H1 (cell line): ENCODE results near the gene ACOD1. TPM values are rescaled to one million over a fixed set of nuclear protein-coding genes. Genes with fewer than 3 reads are reported as not detected.

Source experiments
- CTCF ChIA-PET: fragments of 300-600 bp; sonication (Branson Sonifier 250); formaldehyde crosslinking; loops from one replicate; lab custom pipeline; 2021; ENCODE audit not compliant: partially characterized antibody; lab: Charles Lee
- POLR2A ChIA-PET: fragments of 300-600 bp; sonication (Branson Sonifier 250); formaldehyde crosslinking; loops from one replicate; lab custom pipeline; 2021; ENCODE audit warnings: inconsistent platforms; ENCODE audit not compliant: partially characterized antibody; lab: Charles Lee
- DNase-seq, 2 experiments: peaks; one replicate each; pipeline versions ENCODE4 v3.0.0 to v3.0.0-alpha.2; 2010 to 2022; ENCODE audit warnings: low spot score in 2 of 2, low read depth in 1 of 2, mixed read lengths in 1 of 2
- FAIRE-seq: peaks from 2 replicates; lab custom pipeline; 2011; peaks lifted over from hg19 to GRCh38; lab: Jason Lieb, UNC
- H2AFZ ChIP-seq: 2 replicates; pipeline ENCODE4 v1.8.1; 2012; ENCODE audit warnings: low read length, inconsistent platforms
- H2AK5ac ChIP-seq: 2 replicates; pipeline ENCODE4 v1.6.1; 2013; ENCODE audit warnings: low read depth, low read length
- H2BK120ac ChIP-seq: replicated peaks from 2 replicates; pipeline ENCODE3; 2013; ENCODE audit warnings: low read depth, low read length, inconsistent platforms
- H2BK12ac ChIP-seq: 2 replicates; pipeline ENCODE4 v1.6.1; 2013; ENCODE audit warnings: low read depth, low read length
- H2BK15ac ChIP-seq: 2 replicates; pipeline ENCODE4 v1.6.1; 2013; ENCODE audit warnings: low read length
- H2BK20ac ChIP-seq: 2 replicates; pipeline ENCODE4 v1.6.1; 2013; ENCODE audit warnings: low read length
- H2BK5ac ChIP-seq: 2 replicates; pipeline ENCODE4 v1.6.1; 2013; ENCODE audit warnings: low read depth, low read length
- H3K14ac ChIP-seq: 2 replicates; pipeline ENCODE4 v1.6.1; 2013; ENCODE audit warnings: inconsistent platforms; ENCODE audit not compliant: insufficient read length
- H3K18ac ChIP-seq: 2 replicates; pipeline ENCODE4 v1.6.1; 2013; ENCODE audit warnings: low read length; ENCODE audit errors: extremely low read depth
- H3K23ac ChIP-seq: 2 replicates; pipeline ENCODE4 v1.6.1; 2013; ENCODE audit warnings: inconsistent platforms; ENCODE audit not compliant: insufficient read length
- H3K23me2 ChIP-seq: 2 replicates; pipeline ENCODE4 v1.6.1; 2013; ENCODE audit warnings: low read depth, low read length
- H3K27ac ChIP-seq: 2 replicates; pipeline ENCODE4 v1.6.1; 2011; ENCODE audit warnings: low read depth, low read length, inconsistent platforms
- H3K27me3 ChIP-seq, 4 experiments: replicated peaks in 1 of 4; 1 replicate in 1 of 4; 2 replicates in 3 of 4; pipeline versions ENCODE4 v1.6.1 to v1.8.1; 2011 to 2013; ENCODE audit warnings: low read length in 3 of 4, mild to moderate bottlenecking in 3 of 4, inconsistent platforms in 2 of 4, mixed read lengths in 2 of 4, moderate library complexity in 1 of 4; ENCODE audit not compliant: control insufficient read depth in 3 of 4, insufficient read depth in 3 of 4; ENCODE audit errors: extremely low read depth in 1 of 4
- H3K36me3 ChIP-seq, 4 experiments: 2 replicates each; pipeline versions ENCODE4 v1.6.1 to v1.8.1; 2011 to 2013; ENCODE audit warnings: mild to moderate bottlenecking in 4 of 4, low read length in 3 of 4, moderate library complexity in 2 of 4, control low read depth in 1 of 4, inconsistent platforms in 1 of 4; ENCODE audit not compliant: insufficient read depth in 4 of 4, control insufficient read depth in 2 of 4
- H3K4ac ChIP-seq: replicated peaks from 2 replicates; pipeline ENCODE3; 2013; ENCODE audit warnings: low read length, low read depth, mixed read lengths, inconsistent platforms; ENCODE audit not compliant: insufficient read length
- H3K4me1 ChIP-seq, 4 experiments: replicated peaks in 1 of 4; 1 replicate in 1 of 4; 2 replicates in 3 of 4; pipeline versions ENCODE4 v1.6.1 to v1.8.1; 2011 to 2013; ENCODE audit warnings: low read length in 3 of 4, inconsistent platforms in 2 of 4, mixed read lengths in 1 of 4; ENCODE audit not compliant: insufficient read depth in 4 of 4, control insufficient read depth in 3 of 4
- H3K4me2 ChIP-seq, 2 experiments: 2 replicates each; pipeline versions ENCODE4 v1.6.1 to v1.8.1; 2011 to 2013; ENCODE audit warnings: low read depth in 2 of 2, low read length in 2 of 2, control low read depth in 1 of 2, inconsistent platforms in 1 of 2, mild to moderate bottlenecking in 1 of 2; ENCODE audit not compliant: insufficient read depth in 1 of 2
- H3K4me3 ChIP-seq, 4 experiments: fragments of 200-600, 300-600 bp in 1 of 4; sonication (generic), shearing (Covaris generic), sonication (Bioruptor Twin) in 1 of 4; 2 replicates each; pipeline versions ENCODE4 v1.5.1 to v1.8.1; 2011 to 2016; ENCODE audit warnings: low read length in 4 of 4, low read depth in 3 of 4, control low read depth in 2 of 4, inconsistent platforms in 2 of 4, mild to moderate bottlenecking in 2 of 4, mixed read lengths in 1 of 4, moderate library complexity in 1 of 4; ENCODE audit not compliant: insufficient read depth in 2 of 4; ENCODE audit errors: extremely low read depth in 1 of 4
- H3K56ac ChIP-seq: replicated peaks from 2 replicates; pipeline ENCODE3; 2013; ENCODE audit warnings: low read depth, mild to moderate bottlenecking, mixed read lengths, low read length, inconsistent platforms; ENCODE audit not compliant: insufficient read length
- H3K79me1 ChIP-seq: 2 replicates; pipeline ENCODE4 v1.6.1; 2013; ENCODE audit warnings: low read depth, low read length, control low read depth
- H3K79me2 ChIP-seq, 2 experiments: 2 replicates each; pipeline versions ENCODE4 v1.6.1 to v1.8.1; 2012 to 2013; ENCODE audit warnings: low read length in 2 of 2, mild to moderate bottlenecking in 2 of 2, inconsistent platforms in 1 of 2; ENCODE audit not compliant: insufficient read depth in 2 of 2, control insufficient read depth in 1 of 2
- H3K9ac ChIP-seq, 4 experiments: replicated peaks in 1 of 4; 1 replicate in 1 of 4; 2 replicates in 3 of 4; pipeline versions ENCODE4 v1.6.1 to v1.8.1; 2011 to 2013; ENCODE audit warnings: low read depth in 3 of 4, low read length in 3 of 4, control low read depth in 2 of 4, mild to moderate bottlenecking in 2 of 4, moderate library complexity in 2 of 4, inconsistent platforms in 1 of 4; ENCODE audit errors: extremely low read depth in 1 of 4
- H3K9me3 ChIP-seq, 2 experiments: 2 replicates each; pipeline versions ENCODE4 v1.6.1 to v1.8.1; 2012 to 2013; ENCODE audit warnings: mild to moderate bottlenecking in 2 of 2, moderate library complexity in 2 of 2, control low read depth in 1 of 2, inconsistent platforms in 1 of 2, low read depth in 1 of 2, low read length in 1 of 2, mixed read lengths in 1 of 2; ENCODE audit not compliant: insufficient read depth in 2 of 2
- H4K20me1 ChIP-seq, 2 experiments: replicated peaks in 1 of 2; 2 replicates each; pipeline versions ENCODE3 to v1.8.1; 2011 to 2013; ENCODE audit warnings: inconsistent platforms in 2 of 2, low read length in 2 of 2, mild to moderate bottlenecking in 1 of 2; ENCODE audit not compliant: insufficient read depth in 2 of 2, control insufficient read depth in 1 of 2
- H4K5ac ChIP-seq: 2 replicates; pipeline ENCODE4 v1.6.1; 2013; ENCODE audit warnings: low read length, low read depth, mixed read lengths, inconsistent platforms; ENCODE audit not compliant: insufficient read length
- H4K8ac ChIP-seq: 2 replicates; pipeline ENCODE4 v1.8.0; 2013; ENCODE audit warnings: mild to moderate bottlenecking, moderate library complexity, low read length, inconsistent platforms; ENCODE audit not compliant: insufficient read depth; ENCODE audit errors: extremely low read depth
- H4K91ac ChIP-seq: replicated peaks from 2 replicates; pipeline ENCODE3; 2013; ENCODE audit warnings: low read length, mixed read lengths, inconsistent platforms; ENCODE audit not compliant: insufficient read length
- BACH1 ChIP-seq: IDR thresholded peaks from 2 replicates; pipeline ENCODE4 v1.6.1; 2012; ENCODE audit warnings: low read length, improper control_type of control experiment
- CBX8 ChIP-seq: fragments of 300-800, 300-1000 bp; sonication (generic); IDR thresholded peaks from 2 replicates; pipeline ENCODE4 v1.7.1; 2016; ENCODE audit warnings: low read depth, low read length, borderline replicate concordance
- CREB1 ChIP-seq: IDR thresholded peaks from 2 replicates; pipeline ENCODE4 v1.6.1; 2012; ENCODE audit warnings: inconsistent platforms
- FOSL1 ChIP-seq: IDR thresholded peaks from 2 replicates; pipeline ENCODE4 v1.6.1; 2011; ENCODE audit warnings: mild to moderate bottlenecking, low read depth, low read length, moderate library complexity; ENCODE audit not compliant: insufficient read depth
- HDAC2 ChIP-seq, 2 experiments: fragments of 300-600 bp in 1 of 2; sonication (generic) in 1 of 2; IDR thresholded peaks; 2 replicates each; pipeline ENCODE4 v1.6.1; 2011 to 2012; ENCODE audit warnings: low read depth in 2 of 2, low read length in 2 of 2, mild to moderate bottlenecking in 2 of 2, moderate library complexity in 2 of 2, borderline replicate concordance in 1 of 2, inconsistent platforms in 1 of 2
- MAFK ChIP-seq: IDR thresholded peaks from 2 replicates; pipeline ENCODE4 v1.6.1; 2012; ENCODE audit warnings: low read depth, mild to moderate bottlenecking, improper control_type of control experiment, low read length
- PHF8 ChIP-seq: fragments of 200-600 bp; sonication (generic); conservative IDR thresholded peaks from 2 replicates; pipeline ENCODE4 v1.7.1; 2012; ENCODE audit warnings: low read depth, mild to moderate bottlenecking, inconsistent platforms, low read length, moderate library complexity
- RNF2 ChIP-seq: fragments of 200-900, 300-1000 bp; sonication (generic); IDR thresholded peaks from 2 replicates; pipeline ENCODE4 v1.7.1; 2016; ENCODE audit warnings: borderline replicate concordance, low read depth, mild to moderate bottlenecking, antibody characterized with exemption, low read length; ENCODE audit not compliant: poor library complexity, severe bottlenecking; ENCODE audit errors: missing control alignments
- SP2 ChIP-seq: IDR thresholded peaks from 2 replicates; pipeline ENCODE4 v1.6.1; 2012; ENCODE audit warnings: mild to moderate bottlenecking, low read length, inconsistent platforms
- TAF7 ChIP-seq: optimal IDR thresholded peaks from 2 replicates; pipeline ENCODE3; 2011; ENCODE audit warnings: low read depth, mild to moderate bottlenecking, inconsistent platforms, low read length, moderate library complexity, borderline replicate concordance
- TCF12 ChIP-seq: IDR thresholded peaks from 2 replicates; pipeline ENCODE4 v1.6.1; 2011; ENCODE audit warnings: low read depth, mild to moderate bottlenecking, low read length
- WGBS, 2 experiments: shearing (Covaris generic) in 1 of 2; methylation state at CpG; one replicate each; pipeline versions ENCODE4 v1.1.6 to v1.1.7; 2013 to 2015; ENCODE audit warnings: low lambda C conversion rate in 2 of 2, mixed read lengths in 2 of 2, inconsistent platforms in 1 of 2, low coverage in 1 of 2, missing lambda C conversion rate in 1 of 2; ENCODE audit not compliant: insufficient replicate concordance in 2 of 2, insufficient coverage in 1 of 2, insufficient read length in 1 of 2; ENCODE audit errors: extremely low coverage in 1 of 2, missing lambda C conversion rate in 1 of 2; 5-methylcytosine and 5-hydroxymethylcytosine counted together
- polyA plus RNA-seq, 7 experiments: library from polyadenylated mRNA; depleted of rRNA in 3 of 7; stranded (reverse) in 5 of 7; unstranded in 2 of 7; fragments of >200 nt in 5 of 7; fragments of 200-250 nt in 2 of 7; gene quantifications; 1 replicate in 5 of 7; 2 replicates in 1 of 7; 4 replicates in 1 of 7; pipeline versions ENCODE4 v1.2.1 to v1.2.3, GENCODE V29; 2011 to 2013; ENCODE audit warnings: missing spikeins in 2 of 7, mixed read lengths in 2 of 7
- total RNA-seq: library from RNA; stranded (reverse); fragmentation: NEBNext Ultra II Directional; extraction: Animal tissue kit (Norgen Biotek cat#: 25700); gene quantifications from 2 replicates; pipeline ENCODE4 v1.2.1, GENCODE V29; 2021

Gene ACOD1
- total and polyA plus RNA-seq, 2 of the 8 experiments (the other 6 are each of a cell fraction or from before 2014, with no cell fraction given) = not detected

GRCh38 chr13:77001963-77002587 lies 53.8 kb downstream of the ACOD1 start:
- Histone ChIP-seq H3K79me2 (no peaks in the 10 kb centered on the region), H3K18ac (no peak overlapping the region), H3K27ac (no peak overlapping the region), H3K27me3 (no peaks in the 10 kb centered on the region), H2AFZ (no peak overlapping the region), H3K4me2 (no peak overlapping the region), H3K4ac (no peak overlapping the region), H3K23ac (no peak overlapping the region), H3K23me2 (no peaks in the 10 kb centered on the region), H2BK15ac (no peak overlapping the region), H4K5ac (no peak overlapping the region), H3K4me1 (no peaks in the 10 kb centered on the region), H3K4me3 (no peak overlapping the region), H3K9ac (no peak overlapping the region), H3K14ac (no peak overlapping the region), H2BK5ac (no peak overlapping the region), H2BK12ac (no peak overlapping the region), H2AK5ac (no peak overlapping the region), H3K56ac (no peak overlapping the region), H2BK20ac (no peak overlapping the region), H3K79me1 (no peaks in the 10 kb centered on the region; the same call in 1 of the 2 replicates), H2BK120ac (no peak overlapping the region), H4K8ac (no peak overlapping the region), H3K9me3 (no peaks in the 10 kb centered on the region), H3K36me3 (peaks cover 3 to 20% (median 8%) of the 10 kb centered on the region in 4 experiments; a peak in 7 of 8 replicates), H4K20me1 (no peaks in the 10 kb centered on the region), H4K91ac (no peak overlapping the region)
- DNase-seq = no peak
- FAIRE-seq = no peak
- 91% methylated on average over 4 of the region's 4 CpGs; no CpG with 5 or more reads in 1 of the 2 experiments for WGBS, 2 experiments
- ChIA-PET CTCF (interaction anchor here (0.7 to 4.7 kb wide), 16 partner anchors 9 to 1310 kb away, joined by 3 to 26 read pairs (median 3); partner anchors contain the start of gene CLN5), POLR2A (interaction anchor here (0.9 to 1.6 kb wide), 5 partner anchors 9 to 24 kb away, joined by 3 to 8 read pairs (median 4); partner anchors contain the start of genes CLN5 and FBXL3)
- TF ChIP-seq CREB1 (no peak), TAF7 (no peak), CBX8 (no peak), MAFK (no peak), PHF8 (no peak), BACH1 (no peak), SP2 (no peak), HDAC2 (IDR thresholded peaks at IDR 0.05; ENCODE audit: borderline replicate concordance in 1 of 2, low read depth in 2 of 2, low read length in 2 of 2) (no peak), FOSL1 (no peak), TCF12 (no peak), RNF2 (no peak)
